ENCODE results near the gene TECTA.

- TF ChIP-seq JUN (CRISPR knock-in tag; IDR thresholded peaks at IDR 0.05) (no peak), CTCF (IDR thresholded peaks at IDR 0.05) (no peak), STAT6 (CRISPR knock-in tag; conservative IDR thresholded peaks at IDR 0.05; ENCODE audit: low read depth) (no peak), GTF2I (CRISPR knock-in tag; conservative IDR thresholded peaks at IDR 0.05) (no peak), NR2C2 (CRISPR knock-in tag; IDR thresholded peaks at IDR 0.05) (no peak), NR1H2 (CRISPR knock-in tag; IDR thresholded peaks at IDR 0.05) (no peak), TEAD4 (CRISPR knock-in tag; IDR thresholded peaks at IDR 0.05) (no peak)
- TF ChIP-seq, protein P1, sequence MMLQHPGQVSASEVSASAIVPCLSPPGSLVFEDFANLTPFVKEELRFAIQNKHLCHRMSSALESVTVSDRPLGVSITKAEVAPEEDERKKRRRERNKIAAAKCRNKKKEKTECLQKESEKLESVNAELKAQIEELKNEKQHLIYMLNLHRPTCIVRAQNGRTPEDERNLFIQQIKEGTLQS (CRISPR knock-in tag; conservative IDR thresholded peaks at IDR 0.05), result no peak
- TF ChIP-seq, protein P2, sequence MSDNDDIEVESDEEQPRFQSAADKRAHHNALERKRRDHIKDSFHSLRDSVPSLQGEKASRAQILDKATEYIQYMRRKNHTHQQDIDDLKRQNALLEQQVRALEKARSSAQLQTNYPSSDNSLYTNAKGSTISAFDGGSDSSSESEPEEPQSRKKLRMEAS (CRISPR knock-in tag; IDR thresholded peaks at IDR 0.05), result no peak
- TF ChIP-seq, protein P3, sequence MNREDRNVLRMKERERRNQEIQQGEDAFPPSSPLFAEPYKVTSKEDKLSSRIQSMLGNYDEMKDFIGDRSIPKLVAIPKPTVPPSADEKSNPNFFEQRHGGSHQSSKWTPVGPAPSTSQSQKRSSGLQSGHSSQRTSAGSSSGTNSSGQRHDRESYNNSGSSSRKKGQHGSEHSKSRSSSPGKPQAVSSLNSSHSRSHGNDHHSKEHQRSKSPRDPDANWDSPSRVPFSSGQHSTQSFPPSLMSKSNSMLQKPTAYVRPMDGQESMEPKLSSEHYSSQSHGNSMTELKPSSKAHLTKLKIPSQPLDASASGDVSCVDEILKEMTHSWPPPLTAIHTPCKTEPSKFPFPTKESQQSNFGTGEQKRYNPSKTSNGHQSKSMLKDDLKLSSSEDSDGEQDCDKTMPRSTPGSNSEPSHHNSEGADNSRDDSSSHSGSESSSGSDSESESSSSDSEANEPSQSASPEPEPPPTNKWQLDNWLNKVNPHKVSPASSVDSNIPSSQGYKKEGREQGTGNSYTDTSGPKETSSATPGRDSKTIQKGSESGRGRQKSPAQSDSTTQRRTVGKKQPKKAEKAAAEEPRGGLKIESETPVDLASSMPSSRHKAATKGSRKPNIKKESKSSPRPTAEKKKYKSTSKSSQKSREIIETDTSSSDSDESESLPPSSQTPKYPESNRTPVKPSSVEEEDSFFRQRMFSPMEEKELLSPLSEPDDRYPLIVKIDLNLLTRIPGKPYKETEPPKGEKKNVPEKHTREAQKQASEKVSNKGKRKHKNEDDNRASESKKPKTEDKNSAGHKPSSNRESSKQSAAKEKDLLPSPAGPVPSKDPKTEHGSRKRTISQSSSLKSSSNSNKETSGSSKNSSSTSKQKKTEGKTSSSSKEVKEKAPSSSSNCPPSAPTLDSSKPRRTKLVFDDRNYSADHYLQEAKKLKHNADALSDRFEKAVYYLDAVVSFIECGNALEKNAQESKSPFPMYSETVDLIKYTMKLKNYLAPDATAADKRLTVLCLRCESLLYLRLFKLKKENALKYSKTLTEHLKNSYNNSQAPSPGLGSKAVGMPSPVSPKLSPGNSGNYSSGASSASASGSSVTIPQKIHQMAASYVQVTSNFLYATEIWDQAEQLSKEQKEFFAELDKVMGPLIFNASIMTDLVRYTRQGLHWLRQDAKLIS (CRISPR knock-in tag; IDR thresholded peaks at IDR 0.05; ENCODE audit: borderline replicate concordance), result no peak
- TF ChIP-seq, protein P4, sequence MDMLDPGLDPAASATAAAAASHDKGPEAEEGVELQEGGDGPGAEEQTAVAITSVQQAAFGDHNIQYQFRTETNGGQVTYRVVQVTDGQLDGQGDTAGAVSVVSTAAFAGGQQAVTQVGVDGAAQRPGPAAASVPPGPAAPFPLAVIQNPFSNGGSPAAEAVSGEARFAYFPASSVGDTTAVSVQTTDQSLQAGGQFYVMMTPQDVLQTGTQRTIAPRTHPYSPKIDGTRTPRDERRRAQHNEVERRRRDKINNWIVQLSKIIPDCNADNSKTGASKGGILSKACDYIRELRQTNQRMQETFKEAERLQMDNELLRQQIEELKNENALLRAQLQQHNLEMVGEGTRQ (CRISPR knock-in tag; IDR thresholded peaks at IDR 0.05), result no peak
- TF ChIP-seq, protein P5, sequence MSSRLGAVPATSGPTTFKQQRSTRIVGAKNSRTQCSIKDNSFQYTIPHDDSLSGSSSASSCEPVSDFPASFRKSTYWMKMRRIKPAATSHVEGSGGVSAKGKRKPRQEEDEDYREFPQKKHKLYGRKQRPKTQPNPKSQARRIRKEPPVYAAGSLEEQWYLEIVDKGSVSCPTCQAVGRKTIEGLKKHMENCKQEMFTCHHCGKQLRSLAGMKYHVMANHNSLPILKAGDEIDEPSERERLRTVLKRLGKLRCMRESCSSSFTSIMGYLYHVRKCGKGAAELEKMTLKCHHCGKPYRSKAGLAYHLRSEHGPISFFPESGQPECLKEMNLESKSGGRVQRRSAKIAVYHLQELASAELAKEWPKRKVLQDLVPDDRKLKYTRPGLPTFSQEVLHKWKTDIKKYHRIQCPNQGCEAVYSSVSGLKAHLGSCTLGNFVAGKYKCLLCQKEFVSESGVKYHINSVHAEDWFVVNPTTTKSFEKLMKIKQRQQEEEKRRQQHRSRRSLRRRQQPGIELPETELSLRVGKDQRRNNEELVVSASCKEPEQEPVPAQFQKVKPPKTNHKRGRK (CRISPR knock-in tag; IDR thresholded peaks at IDR 0.05; ENCODE audit: borderline replicate concordance), result no peak
Observed at GRCh38 chr11:121081321-121081720, 19.7 kb upstream of the TECTA start.

Data from WTC11 (cell line).